ENCODE measurements around the gene IGLL5. TPM values are rescaled to one million over a fixed set of nuclear protein-coding genes. Genes with fewer than 3 reads are reported as not detected.

The IGLL5 gene
- total and polyA plus RNA-seq, 9 donors = 0.40 to 9.8 (median 1.5) TPM; not detected in 1

GRCh38 chr22:22915670-22916035 is 28.0 kb downstream of the IGLL5 start:
- H3K4me1 ChIP-seq (ENCODE audit: insufficient read depth) = no peaks in the 10 kb centered on the region
- H3K36me3 ChIP-seq = no peaks in the 10 kb centered on the region
- H3K27me3 ChIP-seq = no peaks in the 10 kb centered on the region
- no peaks in the 10 kb centered on the region for H3K9me3 ChIP-seq
- 83 to 90% (median 90%) methylated on average over 6 of the region's 6 CpGs for WGBS, 3 donors
- H3K27ac ChIP-seq = no peak overlapping the region
- no peak for DNase-seq
- no peak overlapping the region for H3K4me3 ChIP-seq
- TF ChIP-seq CTCF (IDR thresholded peaks at IDR 0.05) = no peak
- TF ChIP-seq POLR2A (IDR thresholded peaks at IDR 0.05) = no peak
- no peak for TF ChIP-seq EP300 (IDR thresholded peaks at IDR 0.05)
- intact Hi-C loops (cut with DNase I) = no loop called here

- WGBS, 3 donors = 79 to 83% (median 81%) methylated on average over 10 of the region's 10 CpGs
- TF ChIP-seq CTCF (IDR thresholded peaks at IDR 0.05) = no peak
- no peak for TF ChIP-seq POLR2A (IDR thresholded peaks at IDR 0.05)
- no peak for TF ChIP-seq EP300 (IDR thresholded peaks at IDR 0.05)
- no peak overlapping the region for H3K27ac ChIP-seq
Measured at GRCh38 chr22:22916215-22916951, 28.8 kb downstream of the IGLL5 start.

DNA sequence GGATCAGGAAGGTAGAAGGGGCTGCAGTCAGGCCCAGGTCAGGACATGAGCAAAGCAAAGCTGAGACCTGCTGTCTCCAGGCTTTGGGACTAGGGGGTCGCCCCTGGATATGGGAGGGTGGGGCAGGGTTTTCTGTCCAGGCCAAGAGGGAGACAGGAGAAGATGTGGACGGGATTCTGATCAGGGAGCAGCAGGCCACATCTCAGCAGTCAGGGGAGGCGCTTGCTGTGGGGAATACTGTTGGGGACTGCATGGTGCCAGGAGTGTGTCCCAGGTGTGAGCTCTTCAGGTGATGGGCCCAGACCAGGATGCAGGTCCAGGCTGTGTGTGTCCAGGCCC is 29.3 kb downstream of the IGLL5 start:
- TF ChIP-seq CTCF (IDR thresholded peaks at IDR 0.05) (no peak), POLR2A (IDR thresholded peaks at IDR 0.05) (no peak), EP300 (IDR thresholded peaks at IDR 0.05) (no peak)
- intact Hi-C loops (cut with DNase I) = no loop called here
- Histone ChIP-seq H3K36me3 (no peaks in the 10 kb centered on the region), H3K27ac (no peak overlapping the region), H3K9me3 (no peaks in the 10 kb centered on the region), H3K4me3 (no peak overlapping the region), H3K4me1 (ENCODE audit: insufficient read depth) (no peaks in the 10 kb centered on the region), H3K27me3 (no peaks in the 10 kb centered on the region)
- 88 to 95% (median 92%) methylated on average over 3 of the region's 3 CpGs for WGBS, 3 donors
- no peak for DNase-seq

More at GRCh38 chr22:22916215-22916951, 28.8 kb downstream of the IGLL5 start:
- intact Hi-C loops (cut with DNase I) = no loop called here
- Histone ChIP-seq H3K27me3 (no peaks in the 10 kb centered on the region), H3K4me3 (no peak overlapping the region), H3K36me3 (no peaks in the 10 kb centered on the region), H3K4me1 (ENCODE audit: insufficient read depth) (no peaks in the 10 kb centered on the region), H3K9me3 (no peaks in the 10 kb centered on the region)
- DNase-seq = no peak

GRCh38 chr22:22917377-22917776 is 29.8 kb downstream of the IGLL5 start:
- no peak for TF ChIP-seq CTCF (IDR thresholded peaks at IDR 0.05)
- no peak for TF ChIP-seq EP300 (IDR thresholded peaks at IDR 0.05)
- H3K27ac ChIP-seq = no peak overlapping the region
- DNase-seq = no peak
- no peaks in the 10 kb centered on the region for H3K27me3 ChIP-seq
- H3K4me1 ChIP-seq (ENCODE audit: insufficient read depth) = no peaks in the 10 kb centered on the region
- intact Hi-C loops (cut with DNase I) = no loop called here
- H3K4me3 ChIP-seq = no peak overlapping the region
- no peaks in the 10 kb centered on the region for H3K9me3 ChIP-seq
- no peaks in the 10 kb centered on the region for H3K36me3 ChIP-seq
- 79 to 83% (median 79%) methylated on average over 4 of the region's 4 CpGs for WGBS, 3 donors

Measured in ovary (tissue), 9 donors.